Measurements from ENCODE around the gene NEUROG2.

NEUROG2 gene

GRCh38 chr4:112521123-112522023, 5.4 kb upstream of the NEUROG2 start:
- DNase-seq (ENCODE audit: low read depth) = no peak

DNA sequence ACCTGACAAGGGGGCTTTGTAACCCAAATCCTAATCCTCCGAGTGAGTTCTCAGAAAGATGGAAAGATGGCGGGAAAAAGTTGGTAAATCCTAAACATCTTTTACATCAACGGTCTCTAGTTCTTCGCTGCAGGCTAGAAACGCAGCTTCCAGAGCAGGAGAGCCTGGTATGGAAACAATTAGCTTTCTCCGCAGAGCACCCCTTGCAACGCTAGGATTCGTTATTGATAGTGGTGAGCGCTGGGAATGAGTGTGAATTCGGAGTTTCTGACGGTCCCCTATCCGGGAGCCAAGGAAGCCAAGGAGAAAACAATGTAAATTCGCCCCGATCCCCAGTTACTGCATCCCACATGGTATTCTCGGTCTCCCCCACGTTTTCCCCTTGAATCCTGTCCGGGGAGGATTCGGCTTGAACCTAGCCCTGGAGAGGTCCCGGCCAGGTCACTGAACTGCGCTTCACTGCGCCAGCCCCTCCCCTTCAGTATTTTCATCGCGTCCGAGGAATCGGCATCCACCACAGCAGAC, 4.7 kb upstream of the NEUROG2 start:
- no peak for DNase-seq (ENCODE audit: low read depth)

GRCh38 chr4:112519689-112520597, 4.0 kb upstream of the NEUROG2 start:
- DNase-seq (ENCODE audit: low read depth) = no peak

DNA sequence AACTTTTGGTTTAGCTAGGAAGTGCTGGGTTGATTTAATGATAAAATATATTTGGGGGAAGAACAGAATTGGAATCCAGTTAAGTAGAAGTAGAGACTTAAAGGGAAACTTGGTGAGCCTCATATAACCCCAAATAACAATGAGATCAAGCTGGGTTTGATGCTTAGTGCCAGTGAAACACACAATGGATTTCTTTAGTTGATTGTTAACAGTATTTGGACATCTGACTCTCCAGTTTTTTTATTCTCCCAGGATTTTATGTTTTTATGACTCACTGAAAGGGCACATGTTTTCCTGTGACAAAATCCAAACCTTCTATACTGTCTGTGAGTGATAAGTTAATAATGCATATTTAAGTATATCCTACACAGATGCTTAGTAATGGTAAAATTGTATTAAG, 2.7 kb upstream of the NEUROG2 start:
- DNase-seq (ENCODE audit: low read depth) = no peak

DNA sequence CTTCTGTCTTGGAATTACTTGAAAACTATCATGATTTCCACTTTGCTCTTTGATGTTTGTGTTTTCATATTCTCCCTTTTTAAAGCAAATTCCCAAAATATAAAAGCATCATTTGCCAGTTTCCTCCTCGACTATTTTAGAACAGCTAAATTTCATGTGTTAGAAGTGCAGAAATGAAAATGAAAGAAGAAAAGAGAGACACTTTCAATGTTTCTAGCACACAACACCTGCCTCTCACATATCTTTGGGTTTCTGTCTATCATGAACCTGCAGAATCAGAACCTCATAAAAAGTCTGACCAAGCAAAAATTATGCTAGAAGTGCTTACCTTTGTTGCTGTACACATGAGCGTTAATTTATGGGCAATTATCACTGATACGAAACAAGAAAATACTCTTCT, 1.9 kb upstream of the NEUROG2 start:
- DNase-seq (ENCODE audit: low read depth) = no peak

GRCh38 chr4:112517067-112517634, 1.2 kb upstream of the NEUROG2 start:
- no peak for DNase-seq (ENCODE audit: low read depth)

- no peak for DNase-seq (ENCODE audit: low read depth)
Measured at GRCh38 chr4:112516471-112517066, 589 bp upstream of the NEUROG2 start.

DNA sequence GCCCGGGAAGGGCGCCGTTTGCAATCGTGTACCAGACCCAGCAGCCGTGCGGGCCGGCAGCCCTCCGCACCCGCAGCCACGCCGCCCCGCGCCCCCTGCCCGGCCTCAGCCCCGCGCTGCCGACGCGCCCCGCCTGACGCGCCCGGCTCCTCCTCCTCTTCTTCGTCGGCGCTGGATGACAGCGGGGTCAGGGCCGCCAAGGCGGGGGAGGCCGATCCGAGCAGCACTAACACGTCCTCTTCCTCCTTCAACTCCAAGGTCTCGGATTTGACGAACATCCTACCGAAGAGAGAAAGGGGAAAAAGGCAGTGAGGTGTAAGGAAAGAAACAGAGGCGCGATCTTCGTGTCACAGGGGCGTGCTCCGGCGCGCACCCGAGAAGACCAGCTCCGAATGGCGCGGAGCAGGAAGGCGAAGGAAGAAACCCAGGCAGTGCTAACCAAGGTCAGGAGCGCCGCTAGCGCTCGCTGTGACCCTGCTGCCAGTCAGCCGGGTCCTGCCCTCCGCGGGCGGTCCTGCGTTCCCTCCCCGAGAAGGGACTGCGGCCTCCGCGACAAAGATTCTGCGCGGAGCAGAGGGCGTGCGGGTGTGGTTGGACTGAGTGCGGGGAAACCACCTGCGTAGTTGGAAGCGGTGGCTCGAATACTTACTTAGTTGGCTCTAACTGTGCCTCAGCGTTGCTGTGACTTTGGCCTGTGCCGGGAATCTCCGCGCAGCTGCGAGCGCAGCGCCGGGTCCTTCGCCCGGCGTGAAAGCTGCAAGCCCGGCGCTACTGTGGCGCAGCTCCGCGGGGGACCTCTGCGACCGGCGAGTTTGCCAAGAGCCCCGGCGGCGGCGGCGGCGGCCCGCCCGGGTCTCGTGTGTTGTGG, 548 bp downstream of the NEUROG2 start:
- DNase-seq (ENCODE audit: low read depth) = no peak

- no peak for DNase-seq (ENCODE audit: low read depth)
Measured at GRCh38 chr4:112514647-112515197, 1.3 kb downstream of the NEUROG2 start.

GRCh38 chr4:112513971-112514646, 1.9 kb downstream of the NEUROG2 start:
- no peak for DNase-seq (ENCODE audit: low read depth)

DNA sequence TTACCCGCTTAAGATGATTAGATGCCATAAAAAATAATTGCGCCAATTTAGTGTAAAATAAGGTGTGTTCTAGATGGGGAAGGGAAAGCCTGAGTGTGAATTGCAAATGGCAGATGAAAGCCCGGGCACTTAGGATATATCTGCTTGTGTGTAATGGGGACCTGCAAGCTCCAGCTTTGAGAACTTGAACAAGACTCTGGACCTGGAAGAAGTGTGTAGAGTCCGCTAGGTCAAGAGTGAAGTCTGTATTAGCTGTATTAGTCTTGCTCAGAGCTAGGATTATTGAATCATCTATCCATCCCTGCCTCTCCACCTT, 4.2 kb downstream of the NEUROG2 start:
- no peak for DNase-seq (ENCODE audit: low read depth)

GRCh38 chr4:112511093-112511802, 4.7 kb downstream of the NEUROG2 start:
- DNase-seq (ENCODE audit: low read depth) = no peak

GRCh38 chr4:112510291-112511092, 5.5 kb downstream of the NEUROG2 start:
- no peak for DNase-seq (ENCODE audit: low read depth)

GRCh38 chr4:112509243-112510141, 6.5 kb downstream of the NEUROG2 start:
- no peak for DNase-seq (ENCODE audit: low read depth)

GRCh38 chr4:112508356-112508755, 7.6 kb downstream of the NEUROG2 start:
- no peak for DNase-seq (ENCODE audit: low read depth)

GRCh38 chr4:112504807-112505206, 11.2 kb downstream of the NEUROG2 start:
- no peak for DNase-seq (ENCODE audit: low read depth)

- no peak for DNase-seq (ENCODE audit: low read depth)
Measured at GRCh38 chr4:112502871-112503270, 13.1 kb downstream of the NEUROG2 start.

DNA sequence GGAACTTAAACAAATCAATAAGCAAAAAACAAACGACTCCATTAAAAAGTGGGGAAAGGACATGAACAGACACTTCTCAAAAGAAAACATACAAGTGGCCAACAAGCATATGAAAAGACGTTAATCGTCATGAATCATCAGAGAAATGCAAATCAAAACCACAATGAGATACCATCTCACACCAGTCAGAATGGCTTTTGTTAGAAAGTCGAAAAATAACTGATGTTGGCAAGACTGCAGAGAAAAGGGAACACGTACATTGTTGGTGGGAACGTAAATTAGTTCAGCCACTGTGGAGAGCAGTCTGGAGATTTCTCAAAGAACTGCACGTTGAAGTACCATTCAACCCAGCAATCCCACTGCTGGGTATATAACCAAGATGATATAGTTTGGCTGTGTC, 23.7 kb downstream of the NEUROG2 start:
- no peak for DNase-seq (ENCODE audit: low read depth)

All from fibroblast of the conjunctiva (primary cell).